Neural cell (in vitro differentiated cells): ENCODE data around the gene ITPR3. TPM values are rescaled to one million over a fixed set of nuclear protein-coding genes. Genes with fewer than 3 reads are reported as not detected.

Experiments used
- H2AFZ ChIP-seq: fragments of 200-600, 300-800 bp; sonication (generic), shearing (Covaris generic); 2 replicates; pipeline ENCODE4 v1.6.0; 2014; ENCODE audit warnings: low read depth, mild to moderate bottlenecking, antibody characterized with exemption, low read length, moderate library complexity
- H3F3A ChIP-seq: fragments of 200-600 bp; shearing (Covaris generic); 2 replicates; pipeline ENCODE4 v1.6.1; 2016; ENCODE audit warnings: mild to moderate bottlenecking, moderate library complexity, mixed read lengths, antibody characterized with exemption, low read length; ENCODE audit not compliant: insufficient read depth, poor library complexity, severe bottlenecking
- H3K27ac ChIP-seq: fragments of 200-600, 300-800 bp; sonication (generic), shearing (Covaris generic); 2 replicates; pipeline ENCODE4 v1.5.1; 2014; ENCODE audit warnings: mild to moderate bottlenecking, low read length, moderate library complexity
- H3K27me3 ChIP-seq: fragments of 300-800, 200-600 bp; sonication (generic), shearing (Covaris generic); 2 replicates; pipeline ENCODE4 v1.6.0; 2014; ENCODE audit warnings: mild to moderate bottlenecking, low read depth, low read length, moderate library complexity; ENCODE audit not compliant: insufficient read depth
- H3K36me3 ChIP-seq: fragments of 300-800, 200-600 bp; sonication (generic), shearing (Covaris generic); 2 replicates; pipeline ENCODE4 v1.5.1; 2014; ENCODE audit warnings: mild to moderate bottlenecking, antibody characterized with exemption, low read length, moderate library complexity; ENCODE audit not compliant: insufficient read depth
- H3K4me2 ChIP-seq: fragments of 300-800, 200-600 bp; sonication (generic), shearing (Covaris generic); 2 replicates; pipeline ENCODE4 v1.6.0; 2014; ENCODE audit warnings: mild to moderate bottlenecking, low read length
- H3K4me3 ChIP-seq: fragments of 300-800, 200-600 bp; sonication (generic), shearing (Covaris generic); 2 replicates; pipeline ENCODE4 v1.5.1; 2014; ENCODE audit warnings: mild to moderate bottlenecking, low read length, moderate library complexity
- H3K79me2 ChIP-seq: fragments of 200-600 bp; shearing (Covaris generic); replicated peaks from 2 replicates; pipeline ENCODE4 v1.6.0; 2014; ENCODE audit warnings: mild to moderate bottlenecking, low read length, moderate library complexity; ENCODE audit not compliant: insufficient read depth
- H3K9ac ChIP-seq: fragments of 300-800, 200-600 bp; sonication (generic), shearing (Covaris generic); 2 replicates; pipeline ENCODE4 v1.6.1; 2016; ENCODE audit warnings: mild to moderate bottlenecking, low read length, mixed read lengths
- H3K9me2 ChIP-seq: fragments of 200-600 bp; shearing (Covaris generic); 2 replicates; pipeline ENCODE4 v1.6.1; 2016; ENCODE audit warnings: mild to moderate bottlenecking, low read length, mixed read lengths; ENCODE audit not compliant: insufficient read depth
- H3K9me3 ChIP-seq: fragments of 200-600, 300-800 bp; sonication (generic), shearing (Covaris generic); 2 replicates; pipeline ENCODE4 v1.6.1; 2016; ENCODE audit warnings: mild to moderate bottlenecking, mixed run types, low read length, moderate library complexity, mixed read lengths
- H4K20me1 ChIP-seq: fragments of 200-600 bp; shearing (Covaris generic); 2 replicates; pipeline ENCODE4 v1.6.1; 2016; ENCODE audit warnings: mild to moderate bottlenecking, mixed run types; ENCODE audit not compliant: insufficient read depth
- CTCF ChIP-seq: fragments of 450-650 bp; IDR thresholded peaks from 2 replicates; pipeline ENCODE4 v1.5.1; 2014; ENCODE audit warnings: antibody characterized with exemption, mild to moderate bottlenecking, moderate library complexity; ENCODE audit not compliant: poor library complexity, severe bottlenecking
- EP300 ChIP-seq: fragments of 450-650 bp; conservative IDR thresholded peaks from 2 replicates; pipeline ENCODE4 v1.6.1; 2014; ENCODE audit warnings: antibody characterized with exemption, mild to moderate bottlenecking, moderate library complexity; ENCODE audit not compliant: poor library complexity, severe bottlenecking
- EZH2 ChIP-seq: fragments of 200-600, 300-800 bp; shearing (Covaris generic), sonication (generic); IDR thresholded peaks from 2 replicates; pipeline ENCODE4 v1.6.1; 2014; ENCODE audit warnings: antibody characterized with exemption, low read length, borderline replicate concordance, mild to moderate bottlenecking; ENCODE audit not compliant: insufficient read depth, poor library complexity, severe bottlenecking
- MXI1 ChIP-seq: fragments of 450-650 bp; conservative IDR thresholded peaks from 2 replicates; pipeline ENCODE4 v1.6.1; 2014; ENCODE audit warnings: antibody characterized with exemption, mild to moderate bottlenecking; ENCODE audit not compliant: poor library complexity, severe bottlenecking
- POLR2AphosphoS5 ChIP-seq: IDR thresholded peaks from 2 replicates; pipeline ENCODE4 v1.6.1; 2012
- RAD21 ChIP-seq: fragments of 450-650 bp; conservative IDR thresholded peaks from 2 replicates; pipeline ENCODE4 v1.6.1; 2014; ENCODE audit warnings: antibody characterized with exemption, mild to moderate bottlenecking, moderate library complexity
- REST ChIP-seq: IDR thresholded peaks from 2 replicates; pipeline ENCODE4 v1.6.1; 2012; ENCODE audit warnings: borderline replicate concordance
- SMC3 ChIP-seq: fragments of 450-650 bp; conservative IDR thresholded peaks from 2 replicates; pipeline ENCODE4 v1.6.1; 2014; ENCODE audit warnings: antibody characterized with exemption, mild to moderate bottlenecking, moderate library complexity; ENCODE audit not compliant: poor library complexity
- TAF1 ChIP-seq: IDR thresholded peaks from 2 replicates; pipeline ENCODE4 v1.6.1; 2012; ENCODE audit warnings: low read depth
- polyA plus RNA-seq: library from polyadenylated mRNA; depleted of rRNA; stranded (reverse); fragments of >200 nt; gene quantifications from 2 replicates; pipeline ENCODE4 v1.2.3, GENCODE V29; 2014

Gene ITPR3
- polyA plus RNA-seq, 1 donor from 2014 or later: 0.11 TPM

- no peak for TF ChIP-seq MXI1
Measured at GRCh38 chr6:33685411-33686224, 64.5 kb downstream of the ITPR3 start (continued).

- no peak overlapping the region for H3K27ac ChIP-seq
Measured at GRCh38 chr6:33686225-33686924, 65.3 kb downstream of the ITPR3 start.

GRCh38 chr6:33686981-33687975, 66.2 kb downstream of the ITPR3 start:
- Histone ChIP-seq H3K4me3 (no peak overlapping the region), H2AFZ (no peak overlapping the region)
- TF ChIP-seq EP300: no peak
- no peak for TF ChIP-seq RAD21
- no peak for TF ChIP-seq SMC3
- no peak for TF ChIP-seq CTCF
- TF ChIP-seq REST: no peak
- no peak for TF ChIP-seq EZH2
- no peak for TF ChIP-seq MXI1
- TF ChIP-seq POLR2AphosphoS5: no peak
- TF ChIP-seq TAF1: no peak

More at GRCh38 chr6:33686225-33686924, 65.3 kb downstream of the ITPR3 start:
- H3K36me3 ChIP-seq: no peaks in the 10 kb centered on the region
- no peak overlapping the region for H2AFZ ChIP-seq
- no peaks in the 10 kb centered on the region for H3K27me3 ChIP-seq
- no peaks in the 10 kb centered on the region for H3K9me3 ChIP-seq
- no peak overlapping the region for H3K4me2 ChIP-seq
- H3K9ac ChIP-seq: no peak overlapping the region
- H4K20me1 ChIP-seq: no peaks in the 10 kb centered on the region
- H3K79me2 ChIP-seq: no peaks in the 10 kb centered on the region
- H3K4me3 ChIP-seq: no peak overlapping the region
- TF ChIP-seq POLR2AphosphoS5 (no peak), EZH2 (no peak)
- H3K9me2 ChIP-seq: no peaks in the 10 kb centered on the region
- H3F3A ChIP-seq: no peaks in the 10 kb centered on the region

More at GRCh38 chr6:33686981-33687975, 66.2 kb downstream of the ITPR3 start:
- Histone ChIP-seq H3K9ac (no peak overlapping the region), H3F3A (no peaks in the 10 kb centered on the region), H3K9me3 (no peaks in the 10 kb centered on the region), H3K9me2 (no peaks in the 10 kb centered on the region), H3K4me2 (no peak overlapping the region), H3K27me3 (no peaks in the 10 kb centered on the region), H4K20me1 (no peaks in the 10 kb centered on the region), H3K36me3 (no peaks in the 10 kb centered on the region), H3K79me2 (no peaks in the 10 kb centered on the region), H3K27ac (no peak overlapping the region)
